Ammon's horn (tissue), 1 donor: Measurements from ENCODE around the gene LZTR1.
"Not testable (repeated sequence)": the region's sequence is repeated elsewhere in the genome, so short reads cannot be mapped to it uniquely, and the experiment has no call there.

Source experiments
- DNase-seq: peaks from one replicate; pipeline ENCODE4 v3.0.0-alpha.2; 2016; ENCODE audit warnings: low spot score

The LZTR1 gene

DNA sequence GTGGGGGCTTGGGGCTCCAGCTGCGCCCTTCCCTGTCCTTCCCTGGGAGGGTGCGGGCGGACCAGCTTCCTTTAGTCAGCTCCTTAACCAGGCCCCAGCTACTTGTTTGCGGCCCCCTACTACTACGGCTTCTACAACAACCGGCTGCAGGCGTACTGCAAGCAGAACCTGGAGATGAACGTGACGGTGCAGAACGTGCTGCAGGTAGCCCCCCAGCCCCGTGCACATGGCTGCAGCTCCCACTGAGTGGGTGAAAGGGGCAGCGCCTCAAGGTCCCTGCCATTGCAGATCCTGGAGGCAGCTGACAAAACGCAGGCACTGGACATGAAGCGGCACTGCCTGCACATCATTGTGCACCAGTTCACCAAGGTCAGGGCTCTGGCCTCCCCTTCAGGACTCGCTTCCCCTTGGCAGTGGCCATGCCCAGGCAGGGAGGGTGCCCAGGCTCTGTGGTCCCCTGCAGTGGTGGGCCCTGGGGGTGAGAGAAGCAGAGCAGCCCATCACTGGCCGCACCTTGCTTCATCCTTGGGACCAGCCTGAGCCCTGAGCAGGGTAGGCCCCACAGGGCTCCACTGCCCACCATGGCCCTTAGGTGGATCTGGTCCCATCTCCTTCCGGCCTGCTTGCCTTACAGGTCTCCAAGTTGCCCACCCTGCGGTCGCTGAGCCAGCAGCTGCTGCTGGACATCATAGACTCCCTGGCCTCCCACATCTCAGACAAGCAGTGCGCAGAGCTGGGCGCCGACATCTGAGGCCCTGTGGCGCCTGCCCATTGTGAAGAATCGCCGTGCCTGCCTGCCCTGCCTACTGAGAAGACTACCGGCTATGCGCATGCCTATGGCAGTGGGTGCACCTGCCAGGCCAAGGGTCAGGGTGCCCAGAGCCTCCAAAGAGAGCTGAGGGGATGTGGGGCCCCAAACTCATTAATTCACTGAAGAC lies 14.8 kb downstream of the LZTR1 start:
- DNase-seq = no peak

- no peak for DNase-seq
Observed at GRCh38 chr22:20997536-20998257, 15.6 kb downstream of the LZTR1 start.

DNA sequence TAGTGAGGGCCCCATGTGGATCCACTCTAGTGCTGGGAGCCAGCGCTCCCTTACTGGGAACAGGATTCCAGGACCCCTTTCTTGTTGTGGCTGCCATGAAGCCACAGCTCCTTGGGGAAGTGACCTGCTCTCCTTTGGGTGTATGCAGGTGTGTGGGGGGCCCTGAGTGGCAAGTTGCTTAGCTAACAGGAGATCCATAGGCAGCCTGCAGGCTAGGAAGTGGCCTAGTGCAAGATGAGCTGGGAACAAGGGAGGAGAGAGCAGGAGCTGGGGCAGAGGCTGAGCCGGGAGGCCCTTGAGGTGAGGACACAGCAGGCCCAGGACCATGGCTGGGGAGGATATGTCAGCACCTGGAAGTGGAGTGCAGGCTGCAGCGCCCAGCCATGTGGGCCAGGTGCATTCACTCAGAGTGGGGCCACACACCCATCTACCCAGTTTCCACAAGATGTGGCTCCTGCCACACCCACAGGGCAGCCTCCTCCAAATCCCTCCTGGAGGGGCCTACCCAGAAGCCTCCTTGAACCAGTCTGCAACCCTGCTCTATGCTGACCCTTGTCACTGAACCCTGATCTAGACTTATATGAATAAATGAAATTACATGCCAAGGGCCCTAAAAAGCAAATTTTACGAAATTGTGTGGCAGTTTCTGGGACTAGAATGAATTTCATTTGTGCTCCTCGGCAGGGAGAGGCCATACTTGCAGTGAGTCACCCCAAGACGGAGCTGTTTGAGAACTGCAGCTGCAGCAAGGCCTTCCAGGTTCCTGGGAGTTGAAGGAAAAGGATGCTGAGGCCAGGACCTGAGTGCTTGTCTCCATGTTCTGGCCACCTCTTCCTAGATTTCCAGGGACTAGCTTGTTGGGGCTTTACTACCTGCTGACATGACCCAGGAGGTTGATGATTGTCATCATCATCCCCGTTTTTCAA lies 16.6 kb downstream of the LZTR1 start:
- DNase-seq = no peak

GRCh38 chr22:20999350-21000206 lies 17.5 kb downstream of the LZTR1 start:
- no peak for DNase-seq

DNA sequence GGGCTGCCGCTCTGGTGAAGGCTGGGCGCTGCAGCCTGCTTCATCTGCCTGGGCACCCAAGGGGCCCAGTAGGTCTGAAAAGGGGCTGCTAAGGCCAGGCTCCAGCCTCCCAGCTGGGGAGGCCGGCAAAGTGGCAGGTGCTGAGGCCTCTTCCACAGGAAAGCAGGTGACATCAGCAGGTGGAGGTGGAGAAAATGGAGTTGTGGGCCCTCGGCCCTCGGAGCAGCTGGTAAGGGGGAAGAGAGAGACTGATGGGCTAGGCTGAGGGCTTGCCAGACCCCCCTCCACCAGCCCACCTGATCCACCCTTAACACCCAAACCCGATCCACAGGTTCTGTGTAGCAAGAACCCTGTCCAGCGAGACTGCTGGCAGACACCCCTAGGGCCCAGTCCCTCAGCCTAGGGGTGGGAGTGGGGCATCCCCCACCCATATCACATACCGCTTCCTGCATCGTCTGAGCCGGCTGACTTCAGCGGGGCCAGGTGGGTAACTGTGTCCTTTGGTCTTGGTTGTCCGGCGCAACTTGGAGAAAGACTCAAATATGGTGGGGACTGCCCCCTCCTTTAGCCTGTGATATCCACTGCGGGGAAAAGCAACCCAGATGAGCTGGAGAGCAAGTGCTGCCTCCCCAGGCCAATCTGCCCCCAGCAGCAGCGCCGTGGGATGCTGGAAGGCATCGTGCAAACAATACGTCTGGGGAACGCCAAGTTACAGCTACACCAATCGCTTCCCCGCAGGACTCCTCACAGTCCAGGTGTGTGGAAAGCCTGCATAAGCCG lies 18.3 kb downstream of the LZTR1 start:
- no peak for DNase-seq

DNA sequence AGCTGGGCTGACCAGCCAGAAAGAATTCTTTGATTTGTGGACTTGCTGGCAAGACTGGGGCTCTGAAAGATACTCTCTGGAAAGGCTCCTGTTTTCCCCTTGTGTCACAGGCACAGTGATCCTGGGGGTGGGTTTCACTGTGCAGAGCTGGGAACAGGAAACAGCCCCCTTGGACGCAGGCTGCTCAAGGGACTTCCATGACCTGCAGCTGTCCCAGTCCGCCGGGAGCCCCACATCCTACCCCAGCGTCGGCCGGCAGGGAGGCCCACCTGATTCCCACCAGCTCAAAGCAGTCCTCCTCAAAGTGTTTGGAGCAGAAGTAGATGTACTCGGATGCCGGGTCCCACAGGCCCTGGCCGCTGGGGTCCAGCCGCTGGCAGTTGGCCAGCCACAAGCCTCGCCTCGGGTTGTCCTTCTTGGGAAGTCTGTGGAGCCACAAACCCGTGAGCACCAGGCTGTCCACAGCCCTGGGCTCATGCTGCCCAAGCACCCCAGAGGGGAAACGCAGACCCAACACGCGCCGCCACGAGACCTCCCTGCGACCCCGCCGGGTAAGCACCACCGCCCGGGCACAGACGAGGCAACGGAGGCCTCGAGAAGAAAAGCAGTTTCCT lies 19.0 kb downstream of the LZTR1 start:
- no peak for DNase-seq

GRCh38 chr22:21001601-21002325 lies 19.7 kb downstream of the LZTR1 start, which contains the start of gene THAP7:
THAP7 (minus strand) TSS chr22:21002118; CDS start chr22:21001911, 207 bp downstream.
- DNase-seq = peak; percentile 95

- no peak for DNase-seq
Observed at GRCh38 chr22:21003782-21004181, 21.7 kb downstream of the LZTR1 start.

- DNase-seq = not testable (repeated sequence)
Observed at GRCh38 chr22:21009208-21009607, 27.1 kb downstream of the LZTR1 start.

DNA sequence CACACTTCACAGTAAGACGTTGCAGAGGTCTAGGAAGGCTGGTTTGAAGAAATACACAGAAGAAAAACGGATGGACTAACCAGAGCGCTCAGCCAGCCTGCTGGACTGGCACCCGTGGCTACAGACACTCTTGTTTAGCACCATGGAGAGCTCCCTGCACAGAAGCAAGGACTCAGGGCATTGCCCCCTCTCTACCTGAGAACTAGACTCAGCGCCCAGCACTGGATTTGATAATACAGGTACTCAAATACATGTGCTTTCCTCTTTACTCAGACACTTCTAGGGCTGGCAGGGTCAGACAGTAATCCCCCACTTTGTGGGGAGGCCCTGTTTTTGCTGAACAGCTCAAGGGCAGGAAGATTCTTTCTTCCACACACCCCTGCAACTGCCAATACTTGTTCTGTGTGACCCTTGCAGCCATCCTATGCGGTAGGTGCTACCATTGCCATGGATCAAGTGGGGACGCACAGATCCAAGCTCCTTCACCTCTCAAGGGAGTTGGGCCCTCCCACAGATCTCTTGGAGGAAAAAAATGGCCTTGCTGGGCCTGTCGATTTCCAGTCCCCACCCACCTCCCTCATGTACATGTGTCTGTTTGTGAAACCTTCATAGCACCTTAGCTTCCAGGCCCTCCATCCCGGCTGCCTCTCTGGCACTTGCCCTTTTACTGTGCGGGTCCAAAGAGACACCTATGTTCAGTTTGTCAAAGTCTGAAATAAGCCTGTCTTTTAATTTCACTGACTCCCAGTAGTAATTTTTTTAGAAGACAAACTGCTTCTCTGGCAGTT lies 27.7 kb downstream of the LZTR1 start:
- no peak for DNase-seq

DNA sequence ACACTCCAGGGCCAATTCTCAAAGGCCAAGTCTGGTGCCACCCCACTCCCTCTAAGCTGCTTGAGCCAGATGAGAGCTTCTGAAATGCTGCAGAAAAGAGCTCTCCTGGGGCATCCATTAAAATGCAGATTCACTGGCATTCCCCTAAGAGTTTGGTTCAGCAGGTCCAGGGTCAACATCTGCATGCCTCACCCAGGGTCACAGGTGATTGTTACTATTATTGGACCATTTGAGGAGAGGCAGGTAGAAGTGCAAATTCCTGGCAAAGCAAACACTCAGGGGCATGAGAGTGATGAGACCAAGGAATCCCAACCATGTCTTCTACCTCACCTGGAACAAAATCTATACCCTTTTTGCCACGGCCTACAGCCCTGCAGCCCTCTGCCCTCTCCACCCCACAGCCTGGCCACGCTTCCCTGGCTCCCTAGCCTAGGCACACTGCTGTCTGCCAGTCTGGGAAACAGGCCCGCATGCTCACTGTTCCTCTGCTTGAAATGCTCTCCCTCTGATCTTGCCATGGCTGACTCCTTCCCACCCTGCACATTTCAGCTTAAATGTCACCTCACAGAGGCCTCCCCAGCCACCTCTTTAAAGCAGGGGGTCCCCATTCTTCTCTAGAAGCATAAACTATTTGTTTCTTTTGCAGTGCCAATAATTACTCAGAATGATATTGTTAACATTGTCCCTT lies 28.5 kb downstream of the LZTR1 start:
- no peak for DNase-seq

DNA sequence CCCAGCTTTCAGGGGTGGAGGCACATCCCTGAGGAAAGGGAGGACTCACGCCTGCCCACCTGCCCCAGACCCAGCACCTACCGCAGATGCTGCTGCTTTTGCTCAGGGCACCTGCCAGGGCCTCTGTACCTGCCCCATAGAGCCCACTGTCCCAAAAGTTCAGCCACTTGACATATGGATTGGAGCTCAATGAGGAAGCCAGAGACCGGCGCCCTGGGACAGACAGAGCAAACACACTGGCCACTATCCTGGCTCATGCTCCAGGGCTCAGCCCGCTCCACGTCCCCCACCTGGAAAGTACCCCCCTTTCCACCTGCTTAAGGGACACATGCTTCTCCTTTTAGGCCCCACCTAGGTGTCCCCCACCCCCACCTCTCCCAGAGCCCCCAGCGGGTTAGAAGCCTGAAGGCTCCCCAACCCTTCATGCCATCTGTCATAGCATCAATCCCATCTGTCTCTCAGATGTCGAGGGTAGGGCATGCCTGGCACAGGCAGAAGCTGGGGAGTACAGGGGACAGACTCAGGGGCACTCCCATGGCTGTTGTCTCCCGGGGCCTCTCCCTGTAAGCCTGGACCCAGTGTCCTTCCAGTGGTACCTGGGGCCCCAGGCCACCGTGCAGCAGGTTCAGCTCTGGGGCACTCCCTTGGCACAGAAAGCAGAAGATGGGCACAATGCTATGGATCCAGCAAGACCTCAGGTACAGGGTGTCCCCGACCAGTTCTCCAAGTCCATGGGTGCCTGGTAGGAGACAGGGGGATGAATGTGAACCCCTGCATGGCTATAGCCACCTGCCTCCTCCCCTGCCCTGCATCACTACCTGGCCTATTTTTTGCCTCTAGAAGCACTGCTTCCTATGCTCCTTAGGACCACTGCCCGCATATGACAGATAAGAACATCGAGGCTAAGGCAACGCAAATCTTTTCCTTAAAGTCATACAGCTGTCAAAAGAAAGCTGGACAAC lies 30.6 kb downstream of the LZTR1 start:
- DNase-seq = no peak

DNA sequence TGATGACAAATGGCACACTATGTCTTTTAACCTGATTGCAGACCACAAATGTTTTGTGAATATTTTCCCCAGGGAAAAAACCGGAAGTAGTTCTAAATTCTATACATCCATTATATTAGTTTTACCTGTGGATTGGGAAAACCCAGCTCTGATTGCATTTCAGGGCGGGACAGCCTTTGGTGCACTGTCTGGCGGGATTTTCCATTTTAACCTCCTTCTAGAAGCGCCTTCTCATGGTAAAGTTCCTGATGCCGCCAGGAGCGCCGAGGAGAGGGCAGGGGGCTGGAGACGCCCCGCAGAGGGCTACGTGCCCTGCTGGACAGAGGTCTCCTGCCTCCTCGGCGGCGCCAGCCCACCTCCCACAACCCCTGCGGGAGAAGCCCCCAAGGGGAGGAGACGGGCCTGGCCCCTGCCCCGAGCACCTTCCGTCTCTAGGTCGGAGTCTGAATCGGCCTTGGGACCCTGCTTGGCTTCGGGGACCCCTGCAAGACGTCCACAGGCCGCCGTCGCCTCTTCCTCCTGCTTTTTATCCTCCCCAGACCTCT lies 31.6 kb downstream of the LZTR1 start:
- DNase-seq = no peak

DNA sequence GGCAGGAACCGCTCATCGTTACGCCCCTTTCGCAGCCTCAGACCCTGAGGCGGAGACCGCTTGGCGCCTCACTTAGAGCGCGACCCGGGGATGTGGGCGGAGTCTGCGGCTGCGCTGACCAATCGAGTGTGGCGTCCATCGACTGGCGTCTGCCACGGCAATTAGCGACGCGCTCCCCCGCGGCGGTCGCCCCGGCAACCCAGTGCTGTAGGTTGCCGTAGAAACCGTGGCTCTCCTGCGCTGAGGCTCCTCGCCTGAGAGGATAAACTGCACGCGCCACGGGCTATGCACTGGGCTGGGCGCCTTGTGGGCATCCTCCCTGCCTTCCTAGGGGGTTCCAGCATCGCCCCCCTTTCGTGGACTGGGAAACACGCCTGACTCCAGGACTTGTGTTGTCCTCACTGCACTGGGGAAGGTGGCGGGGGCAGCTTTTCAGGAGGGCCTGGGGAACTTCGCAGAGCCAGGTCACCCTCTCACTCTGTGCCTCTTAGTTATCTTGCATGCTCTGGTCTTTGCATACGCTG lies 32.2 kb downstream of the LZTR1 start:
- DNase-seq = peak; percentile 96

DNA sequence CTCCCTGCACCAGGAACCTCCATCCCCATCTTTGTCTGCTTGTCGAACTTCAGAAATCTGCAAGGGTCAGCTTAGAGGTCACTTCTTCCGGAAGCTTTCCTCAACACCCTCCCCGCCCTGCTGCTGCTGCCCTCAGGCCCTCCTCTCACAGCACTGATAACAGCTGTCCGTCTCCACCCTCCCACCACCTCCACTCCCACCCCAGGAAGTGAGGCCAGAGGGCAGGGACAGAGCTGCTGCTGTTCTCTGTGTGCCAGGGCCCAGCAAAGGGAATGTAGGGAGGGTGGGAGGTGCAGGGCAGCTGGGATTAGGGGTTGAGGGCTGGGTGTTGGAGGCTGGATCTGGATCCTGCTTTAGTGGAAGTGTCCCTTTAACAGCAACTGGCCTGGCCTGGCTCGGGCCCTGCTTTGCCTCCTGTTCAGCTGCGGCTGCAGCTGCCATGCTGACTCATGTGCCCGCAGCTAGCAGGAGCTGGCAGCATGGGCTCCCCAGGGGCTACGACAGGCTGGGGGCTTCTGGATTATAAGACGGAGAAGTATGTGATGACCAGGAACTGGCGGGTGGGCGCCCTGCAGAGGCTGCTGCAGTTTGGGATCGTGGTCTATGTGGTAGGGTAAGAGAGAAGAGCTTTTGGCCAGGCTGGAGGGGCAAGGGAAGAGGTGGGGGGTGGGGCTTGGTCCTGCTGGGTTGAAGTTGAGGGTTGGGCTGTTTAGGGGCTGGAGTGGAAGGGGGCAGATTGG lies 32.8 kb downstream of the LZTR1 start, which contains the start of gene P2RX6:
P2RX6 (plus strand) TSS at position 440 of the 740 bp plus-strand sequence; CDS start at position 450, 10 bp downstream.
- DNase-seq = peak; percentile 28
